ENCODE measurements around the gene DOCK6.

DOCK6 gene

GRCh38 chr19:11196406-11197287, 65.7 kb downstream of the DOCK6 start:
- ChIA-PET CTCF (interaction anchor here (0.7 kb wide), 1 partner anchor 12 kb away, joined by 4 read pairs; no protein-coding TSS in a partner anchor), POLR2A (no interaction called here)
- DNase-seq (ENCODE audit: extremely low spot score), result peak; percentile 44
- TF ChIP-seq ZNF384 (IDR thresholded peaks at IDR 0.05) (no peak), PKNOX1 (IDR thresholded peaks at IDR 0.05) (no peak), ARNT (IDR thresholded peaks at IDR 0.05) (no peak)

- DNase-seq (ENCODE audit: extremely low spot score), result no peak
- TF ChIP-seq L3MBTL2 (conservative IDR thresholded peaks at IDR 0.05), result no peak
- no peak for TF ChIP-seq FOXK2 (IDR thresholded peaks at IDR 0.05)
- no peak for TF ChIP-seq ZNF384 (IDR thresholded peaks at IDR 0.05)
- no peak for TF ChIP-seq FOXA1 (IDR thresholded peaks at IDR 0.05)
- no peak for TF ChIP-seq SP1 (IDR thresholded peaks at IDR 0.05)
- TF ChIP-seq BHLHE40 (IDR thresholded peaks at IDR 0.05; ENCODE audit: borderline replicate concordance), result no peak
- TF ChIP-seq PKNOX1 (IDR thresholded peaks at IDR 0.05), result no peak
- no peak for TF ChIP-seq HDGF (IDR thresholded peaks at IDR 0.05; ENCODE audit: borderline replicate concordance)
- TF ChIP-seq CTBP1 (IDR thresholded peaks at IDR 0.05; ENCODE audit: borderline replicate concordance), result no peak
- no peak for TF ChIP-seq ARNT (IDR thresholded peaks at IDR 0.05)
- TF ChIP-seq TARDBP (IDR thresholded peaks at IDR 0.05), result no peak
- no peak for TF ChIP-seq LEF1 (IDR thresholded peaks at IDR 0.05; ENCODE audit: borderline replicate concordance)
- no peak for TF ChIP-seq FOXM1 (IDR thresholded peaks at IDR 0.05; ENCODE audit: borderline replicate concordance)
- TF ChIP-seq SUZ12 (IDR thresholded peaks at IDR 0.05), result no peak
- TF ChIP-seq NFRKB (IDR thresholded peaks at IDR 0.05), result no peak
- no peak for TF ChIP-seq ELF4 (IDR thresholded peaks at IDR 0.05)
- ChIA-PET CTCF (interaction anchor here (0.7 kb wide), 1 partner anchor 11 kb away, joined by 4 read pairs; no protein-coding TSS in a partner anchor), POLR2A (no interaction called here)
These were observed 66.6 kb downstream of the DOCK6 start for GRCh38 chr19:11195681-11196080.

- CTCF ChIA-PET, result no interaction called here
- DNase-seq (ENCODE audit: extremely low spot score), result no peak
- TF ChIP-seq HDGF (IDR thresholded peaks at IDR 0.05; ENCODE audit: borderline replicate concordance) (no peak), NFRKB (IDR thresholded peaks at IDR 0.05) (no peak), SP1 (IDR thresholded peaks at IDR 0.05) (no peak), FOXM1 (IDR thresholded peaks at IDR 0.05; ENCODE audit: borderline replicate concordance) (no peak), LEF1 (IDR thresholded peaks at IDR 0.05; ENCODE audit: borderline replicate concordance) (no peak), PKNOX1 (IDR thresholded peaks at IDR 0.05) (no peak), SUZ12 (IDR thresholded peaks at IDR 0.05) (no peak), TARDBP (IDR thresholded peaks at IDR 0.05) (no peak), ZNF384 (IDR thresholded peaks at IDR 0.05) (no peak), BHLHE40 (IDR thresholded peaks at IDR 0.05; ENCODE audit: borderline replicate concordance) (no peak), FOXK2 (IDR thresholded peaks at IDR 0.05) (no peak), L3MBTL2 (conservative IDR thresholded peaks at IDR 0.05) (no peak)
- POLR2A ChIA-PET, result no interaction called here
These were observed 67.4 kb downstream of the DOCK6 start for GRCh38 chr19:11194656-11195558.

DNA sequence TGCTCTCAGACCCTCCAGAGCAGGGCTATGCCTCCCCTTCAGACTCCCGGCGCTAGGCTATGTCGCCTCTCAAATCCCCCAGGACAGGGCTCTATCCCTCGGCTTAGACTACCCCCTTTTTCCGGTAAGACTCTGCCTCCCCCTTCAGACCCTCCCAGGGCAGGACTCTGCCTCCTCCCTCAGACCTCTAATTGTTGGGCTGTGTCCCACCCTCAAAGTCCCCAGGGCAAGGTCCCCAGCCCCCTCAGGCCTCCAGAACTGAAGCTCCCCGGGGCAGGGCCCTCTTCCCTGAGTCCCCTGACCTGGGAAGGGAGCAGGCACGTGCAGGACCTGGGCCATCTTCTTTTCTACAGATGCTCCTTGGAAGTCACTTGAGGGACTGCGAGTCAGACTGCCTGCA, 68.2 kb downstream of the DOCK6 start:
- TF ChIP-seq ZNF384 (IDR thresholded peaks at IDR 0.05) (no peak), ELF4 (IDR thresholded peaks at IDR 0.05) (no peak), FOXM1 (IDR thresholded peaks at IDR 0.05; ENCODE audit: borderline replicate concordance) (no peak), FOXA1 (IDR thresholded peaks at IDR 0.05) (no peak), PKNOX1 (IDR thresholded peaks at IDR 0.05) (no peak), BHLHE40 (IDR thresholded peaks at IDR 0.05; ENCODE audit: borderline replicate concordance) (no peak)
- ChIA-PET CTCF (no interaction called here), POLR2A (no interaction called here)
- DNase-seq (ENCODE audit: extremely low spot score), result no peak

All from HEK293T (cell line).